ENCODE measurements around the gene PLCB4.

Gene PLCB4

GRCh38 chr20:9225879-9226278, 157.0 kb downstream of the PLCB4 start:
- Histone ChIP-seq H3K4me3 (no peak overlapping the region), H3K27ac (no peak overlapping the region)
- DNase-seq (ENCODE audit: low spot score) = no peak
- TF ChIP-seq CTCF (IDR thresholded peaks at IDR 0.05) = no peak

DNA sequence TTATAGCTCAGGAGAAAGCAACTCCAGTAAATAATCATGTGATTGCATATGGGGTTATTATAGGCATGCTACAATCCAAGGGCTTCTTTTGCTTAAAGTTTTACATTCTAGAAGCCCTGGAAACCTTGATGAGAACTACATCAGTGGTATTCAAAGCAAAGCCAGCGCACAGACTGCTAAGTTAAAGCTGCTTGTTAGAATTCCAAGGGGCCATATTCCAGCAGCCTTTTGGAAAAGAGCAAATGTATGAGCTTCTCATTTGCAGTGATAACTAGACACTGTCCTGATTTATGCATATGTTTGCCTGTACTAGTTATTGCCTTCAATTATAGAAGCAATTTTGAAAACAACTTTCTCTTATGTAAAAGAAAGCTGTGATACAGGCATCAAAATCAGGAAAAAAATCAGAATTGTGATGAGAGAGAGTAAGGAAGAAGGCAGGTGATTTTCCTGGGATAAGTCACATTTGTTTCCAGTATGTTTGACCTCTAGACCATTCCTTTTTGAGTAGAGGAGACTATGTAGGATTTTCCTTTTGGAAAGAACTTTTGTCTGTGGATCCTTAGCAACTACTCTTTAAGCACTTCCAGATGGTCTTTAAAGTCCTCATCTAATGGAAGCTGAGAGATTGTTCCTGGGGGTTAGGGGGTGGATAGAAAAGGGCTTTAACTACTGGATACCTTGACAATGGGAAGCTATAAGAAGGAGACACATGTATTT, 159.2 kb downstream of the PLCB4 start:
- H3K27ac ChIP-seq = no peak overlapping the region
- no peak for DNase-seq (ENCODE audit: low spot score)
- no peak for TF ChIP-seq CTCF (IDR thresholded peaks at IDR 0.05)

GRCh38 chr20:9228774-9229450, 160.0 kb downstream of the PLCB4 start:
- no peak for TF ChIP-seq CTCF (IDR thresholded peaks at IDR 0.05)
- no peak for DNase-seq (ENCODE audit: low spot score)
- Histone ChIP-seq H3K4me3 (no peak overlapping the region), H3K27ac (no peak overlapping the region)

More for the DNA sequence above, 159.2 kb downstream of the PLCB4 start:
- H3K4me3 ChIP-seq = no peak overlapping the region

DNA sequence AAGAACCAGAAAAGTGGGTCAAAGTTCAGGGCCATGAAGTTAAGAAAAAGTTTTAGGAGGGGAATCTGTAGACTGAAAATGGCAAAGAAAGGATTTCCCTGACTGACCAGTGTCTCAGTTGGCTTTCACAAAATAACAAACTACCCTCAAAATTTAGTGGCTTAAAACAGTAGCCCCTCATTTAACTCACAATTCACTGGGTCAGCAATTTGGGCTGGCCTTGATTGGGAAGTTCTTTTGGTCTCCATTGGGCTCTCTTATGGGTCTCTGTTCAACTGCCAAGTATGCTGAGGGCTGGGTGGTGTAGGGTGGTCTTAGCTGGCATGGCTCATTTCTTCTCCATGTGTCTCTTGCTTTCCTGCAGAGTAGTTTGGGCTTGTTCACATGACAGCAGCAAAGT, 161.5 kb downstream of the PLCB4 start:
- no peak for DNase-seq (ENCODE audit: low spot score)
- TF ChIP-seq CTCF (IDR thresholded peaks at IDR 0.05) = no peak
- H3K4me3 ChIP-seq = no peak overlapping the region

DNA sequence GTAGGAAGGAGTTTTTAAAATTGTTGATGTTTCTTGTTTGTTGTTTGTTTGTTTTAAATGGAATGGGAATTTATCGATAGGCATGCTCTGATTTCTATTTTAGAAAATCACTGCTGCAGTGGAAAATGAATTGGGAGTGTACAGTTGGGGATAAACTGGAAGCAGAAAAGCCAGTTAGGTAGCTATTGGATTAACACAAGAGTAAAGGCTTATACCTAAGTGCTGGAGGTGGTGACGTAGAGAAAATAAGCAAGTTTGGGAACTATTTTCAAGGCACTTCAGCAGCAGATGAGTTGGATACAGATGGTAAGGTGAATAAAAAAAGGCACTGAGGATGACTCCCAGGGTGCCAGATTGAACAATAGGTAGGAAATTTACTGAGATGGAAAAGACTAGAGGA, 164.9 kb downstream of the PLCB4 start:
- no peak for DNase-seq (ENCODE audit: low spot score)
- TF ChIP-seq CTCF (IDR thresholded peaks at IDR 0.05) = no peak
- Histone ChIP-seq H3K27ac (no peak overlapping the region), H3K4me3 (no peak overlapping the region)

More for the DNA sequence above, 161.5 kb downstream of the PLCB4 start:
- no peak overlapping the region for H3K27ac ChIP-seq

GRCh38 chr20:9235518-9235917, 166.6 kb downstream of the PLCB4 start:
- no peak for DNase-seq (ENCODE audit: low spot score)
- TF ChIP-seq CTCF (IDR thresholded peaks at IDR 0.05) = no peak
- Histone ChIP-seq H3K4me3 (no peak overlapping the region), H3K27ac (no peak overlapping the region)

DNA sequence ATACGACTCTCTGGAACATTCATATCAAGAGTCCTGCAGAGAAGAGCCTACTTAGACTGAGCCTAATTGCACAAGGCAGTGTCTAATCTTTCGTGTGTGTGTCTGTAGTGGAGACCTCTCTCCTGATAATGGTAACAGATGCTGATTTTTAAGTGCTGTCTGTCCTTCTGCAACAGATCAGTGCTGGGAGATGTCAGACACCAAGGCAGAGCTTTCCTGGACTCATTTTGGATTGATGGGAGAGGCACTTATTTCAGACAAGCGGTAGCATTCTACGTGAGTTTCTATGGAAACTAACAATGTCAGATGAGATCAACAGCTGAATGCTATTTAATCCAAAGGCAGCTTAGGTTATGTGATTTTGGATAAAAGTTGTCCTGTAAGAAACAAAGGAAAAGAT, 167.6 kb downstream of the PLCB4 start:
- Histone ChIP-seq H3K27ac (no peak overlapping the region), H3K4me3 (no peak overlapping the region)
- TF ChIP-seq CTCF (IDR thresholded peaks at IDR 0.05) = no peak
- no peak for DNase-seq (ENCODE audit: low spot score)

Data from coronary artery (tissue), 2 donors.